ENCODE data around the gene LONRF2. TPM values are rescaled to one million over a fixed set of nuclear protein-coding genes. Genes with fewer than 3 reads are reported as not detected.

LONRF2 gene
- total RNA-seq, 1 experiment from 2014 or later: 2.7 TPM

- Histone ChIP-seq H3K56ac (ENCODE audit: insufficient read length, low read depth, low read length) (no peak overlapping the region), H3K23me2 (ENCODE audit: insufficient read length, low read depth, low read length, poor library complexity, severe bottlenecking) (no peaks in the 10 kb centered on the region), H3K23ac (ENCODE audit: insufficient read length, low read depth, low read length) (no peak overlapping the region), H4K20me1 (ENCODE audit: control insufficient read depth, insufficient read depth, insufficient read length) (no peaks in the 10 kb centered on the region), H3K4me2 (ENCODE audit: insufficient read depth, insufficient read length, low read length) (no peak overlapping the region), H3T11ph (ENCODE audit: low read length) (no peak overlapping the region), H2BK15ac (ENCODE audit: low read depth, low read length) (no peak overlapping the region), H3K9me3 (ENCODE audit: control insufficient read depth, low read depth, low read length) (no peaks in the 10 kb centered on the region), H3K9ac (ENCODE audit: extremely low read depth, insufficient read length, low read length) (no peak overlapping the region), H3K18ac (ENCODE audit: insufficient read length, low read depth, low read length) (no peak overlapping the region), H3K79me1 (ENCODE audit: insufficient read depth, low read depth, low read length, poor library complexity, severe bottlenecking) (no peaks in the 10 kb centered on the region), H2BK5ac (ENCODE audit: insufficient read length, low read length) (no peak overlapping the region), H3K79me2 (ENCODE audit: insufficient read depth, low read length) (no peaks in the 10 kb centered on the region), H2AK5ac (ENCODE audit: insufficient read length, low read length) (no peak overlapping the region), H2BK12ac (ENCODE audit: insufficient read length, low read depth, low read length) (no peak overlapping the region), H2BK20ac (ENCODE audit: low read depth, low read length, poor library complexity, severe bottlenecking) (no peak overlapping the region), H2AFZ (ENCODE audit: low read length) (no peak overlapping the region), H4K8ac (replicated peaks; ENCODE audit: insufficient read length, low read depth, low read length) (no peak overlapping the region), H3K4ac (ENCODE audit: low read depth, low read length) (no peak overlapping the region), H3K4me1 (ENCODE audit: insufficient read depth, low read length) (no peaks in the 10 kb centered on the region; the same call in 1 of the 2 replicates), H4K5ac (ENCODE audit: insufficient read length, low read depth, low read length) (no peak overlapping the region), H3K14ac (ENCODE audit: insufficient read depth, low read length) (no peak overlapping the region), H4K91ac (ENCODE audit: insufficient read length, low read depth, low read length) (no peak overlapping the region), H2BK120ac (ENCODE audit: low read depth, low read length, poor library complexity, severe bottlenecking) (no peak overlapping the region), H3K27ac (ENCODE audit: insufficient read length, low read depth, low read length) (no peak overlapping the region), H3K27me3 (ENCODE audit: insufficient read depth, low read length) (no peaks in the 10 kb centered on the region)
- no peak overlapping the region for H3K4me3 Mint-ChIP-seq
- H3K4me1 Mint-ChIP-seq: peaks cover 5 to 6% of the 10 kb centered on the region in 2 experiments; a peak in 3 of 4 replicates
- no CpG with 5 or more reads among the region's 4 CpGs for WGBS (ENCODE audit: extremely low coverage, insufficient read length, low lambda C conversion rate)
- TF ChIP-seq, protein P1, sequence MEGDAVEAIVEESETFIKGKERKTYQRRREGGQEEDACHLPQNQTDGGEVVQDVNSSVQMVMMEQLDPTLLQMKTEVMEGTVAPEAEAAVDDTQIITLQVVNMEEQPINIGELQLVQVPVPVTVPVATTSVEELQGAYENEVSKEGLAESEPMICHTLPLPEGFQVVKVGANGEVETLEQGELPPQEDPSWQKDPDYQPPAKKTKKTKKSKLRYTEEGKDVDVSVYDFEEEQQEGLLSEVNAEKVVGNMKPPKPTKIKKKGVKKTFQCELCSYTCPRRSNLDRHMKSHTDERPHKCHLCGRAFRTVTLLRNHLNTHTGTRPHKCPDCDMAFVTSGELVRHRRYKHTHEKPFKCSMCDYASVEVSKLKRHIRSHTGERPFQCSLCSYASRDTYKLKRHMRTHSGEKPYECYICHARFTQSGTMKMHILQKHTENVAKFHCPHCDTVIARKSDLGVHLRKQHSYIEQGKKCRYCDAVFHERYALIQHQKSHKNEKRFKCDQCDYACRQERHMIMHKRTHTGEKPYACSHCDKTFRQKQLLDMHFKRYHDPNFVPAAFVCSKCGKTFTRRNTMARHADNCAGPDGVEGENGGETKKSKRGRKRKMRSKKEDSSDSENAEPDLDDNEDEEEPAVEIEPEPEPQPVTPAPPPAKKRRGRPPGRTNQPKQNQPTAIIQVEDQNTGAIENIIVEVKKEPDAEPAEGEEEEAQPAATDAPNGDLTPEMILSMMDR (conservative IDR thresholded peaks at IDR 0.05): no peak
- DNase-seq: peak; percentile 58
- H3K36me3 Mint-ChIP-seq (ENCODE audit: insufficient read depth in 1 of 3, low read depth in 3 of 3): peaks cover 0 to 2% (median 0%) of the 10 kb centered on the region in 3 experiments; a peak in 1 of 7 replicates
- no peak overlapping the region for H3K27ac Mint-ChIP-seq
- H3K9me3 Mint-ChIP-seq: no peaks in the 10 kb centered on the region
- H3K27me3 Mint-ChIP-seq (ENCODE audit: low read depth): no peaks in the 10 kb centered on the region
Observed at GRCh38 chr2:100292022-100292580, 30.2 kb downstream of the LONRF2 start.

Measured in H9 (cell line).